ENCODE measurements around the gene GDPD5. TPM values are rescaled to one million over a fixed set of nuclear protein-coding genes. Genes with fewer than 3 reads are reported as not detected.

Gene GDPD5
- total RNA-seq, 2 experiments from 2014 or later = 13.5 to 57.3 TPM

GRCh38 chr11:75465701-75466531, 59.8 kb downstream of the GDPD5 start:
- H4K20me1 ChIP-seq (ENCODE audit: insufficient read depth, low read length) = no peaks in the 10 kb centered on the region; the same call in 1 of the 2 replicates
- no TSS peak for BruUV-seq (replicated peaks)
- no peaks in the 10 kb centered on the region for H3K9me2 ChIP-seq (ENCODE audit: insufficient read depth, low read length)
- no peak overlapping the region for H3K4me2 ChIP-seq (ENCODE audit: low read length)
- no peaks in the 10 kb centered on the region for H3K9me3 ChIP-seq (ENCODE audit: low read length)
- no peak overlapping the region for H3K4me3 ChIP-seq (ENCODE audit: low read depth, low read length, poor library complexity, severe bottlenecking)
- intact Hi-C loops (cut with micrococcal nuclease; ENCODE audit: unreplicated experiment) = no loop called here
- no peak overlapping the region for H2AFZ ChIP-seq (ENCODE audit: low read length)
- no peaks in the 10 kb centered on the region for H3K79me2 ChIP-seq (ENCODE audit: insufficient read depth, low read depth, low read length)
- CTCF ChIA-PET (ENCODE audit: unreplicated experiment) = no interaction called here
- no peak for DNase-seq (ENCODE audit: low spot score)
- POLR2A ChIA-PET = interaction anchor here (1.2 to 1.3 kb wide), 2 partner anchors 18 to 52 kb away, joined by 3 read pairs; no protein-coding TSS in a partner anchor
- no peak for TF ChIP-seq CTCF (conservative IDR thresholded peaks at IDR 0.05; ENCODE audit: low read length)
- no peak for TF ChIP-seq EZH2phosphoT487 (IDR thresholded peaks at IDR 0.05; ENCODE audit: borderline replicate concordance, low read depth, low read length)
- H3K27ac ChIP-seq (ENCODE audit: low read depth, low read length, poor library complexity, severe bottlenecking) = no peak overlapping the region
- no peaks in the 10 kb centered on the region for H3K36me3 ChIP-seq (ENCODE audit: insufficient read depth, low read length)
- H3K4me1 ChIP-seq (ENCODE audit: insufficient read depth, low read length, poor library complexity, severe bottlenecking) = no peaks in the 10 kb centered on the region

GRCh38 chr11:75463106-75463774, 62.5 kb downstream of the GDPD5 start:
- CTCF ChIA-PET (ENCODE audit: unreplicated experiment) = no interaction called here
- intact Hi-C loops (cut with micrococcal nuclease; ENCODE audit: unreplicated experiment) = no loop called here
- Histone ChIP-seq H3K4me3 (ENCODE audit: low read depth, low read length, poor library complexity, severe bottlenecking) (no peak overlapping the region), H3K9me3 (ENCODE audit: low read length) (no peaks in the 10 kb centered on the region), H3K4me1 (ENCODE audit: insufficient read depth, low read length, poor library complexity, severe bottlenecking) (no peaks in the 10 kb centered on the region), H3K9me2 (ENCODE audit: insufficient read depth, low read length) (no peaks in the 10 kb centered on the region), H2AFZ (ENCODE audit: low read length) (no peak overlapping the region), H4K20me1 (ENCODE audit: insufficient read depth, low read length) (no peaks in the 10 kb centered on the region; the same call in 1 of the 2 replicates), H3K4me2 (ENCODE audit: low read length) (no peak overlapping the region), H3K36me3 (ENCODE audit: insufficient read depth, low read length) (no peaks in the 10 kb centered on the region), H3K27ac (ENCODE audit: low read depth, low read length, poor library complexity, severe bottlenecking) (no peak overlapping the region), H3K79me2 (ENCODE audit: insufficient read depth, low read depth, low read length) (no peaks in the 10 kb centered on the region)
- no TSS peak for BruUV-seq (replicated peaks)
- POLR2A ChIA-PET = no interaction called here
- no peak for DNase-seq (ENCODE audit: low spot score)
- TF ChIP-seq CTCF (conservative IDR thresholded peaks at IDR 0.05; ENCODE audit: low read length) (no peak), EZH2phosphoT487 (IDR thresholded peaks at IDR 0.05; ENCODE audit: borderline replicate concordance, low read depth, low read length) (no peak)
